BLaER1 (cell line): Measurements from ENCODE around the gene APBA2.

ENCODE experiments used
- H3K27ac ChIP-seq: shearing (Covaris generic); formaldehyde crosslinking; 2 replicates; pipeline ENCODE4 v1.8.1; 2022
- H3K27me3 ChIP-seq: shearing (Covaris generic); formaldehyde crosslinking; 2 replicates; pipeline ENCODE4 v1.8.1; 2022
- H3K36me3 ChIP-seq: shearing (Covaris generic); formaldehyde crosslinking; 2 replicates; pipeline ENCODE4 v1.8.1; 2022
- H3K4me1 ChIP-seq: shearing (Covaris generic); formaldehyde crosslinking; 2 replicates; pipeline ENCODE4 v1.8.1; 2022
- H3K4me2 ChIP-seq: shearing (Covaris generic); formaldehyde crosslinking; 2 replicates; pipeline ENCODE4 v1.8.1; 2022
- H3K4me3 ChIP-seq: shearing (Covaris generic); formaldehyde crosslinking; 2 replicates; pipeline ENCODE4 v1.8.1; 2022
- H3K9ac ChIP-seq: shearing (Covaris generic); formaldehyde crosslinking; 2 replicates; pipeline ENCODE4 v1.8.1; 2022
- H3K9me3 ChIP-seq: shearing (Covaris generic); formaldehyde crosslinking; 2 replicates; pipeline ENCODE4 v1.8.1; 2022
- H4K20me1 ChIP-seq: shearing (Covaris generic); formaldehyde crosslinking; 2 replicates; pipeline ENCODE4 v1.8.1; 2022
- Cebpa-rat ChIP-seq: shearing (Covaris generic); IDR thresholded peaks from 2 replicates; pipeline ENCODE4 v1.8.1; 2022

APBA2 gene

DNA sequence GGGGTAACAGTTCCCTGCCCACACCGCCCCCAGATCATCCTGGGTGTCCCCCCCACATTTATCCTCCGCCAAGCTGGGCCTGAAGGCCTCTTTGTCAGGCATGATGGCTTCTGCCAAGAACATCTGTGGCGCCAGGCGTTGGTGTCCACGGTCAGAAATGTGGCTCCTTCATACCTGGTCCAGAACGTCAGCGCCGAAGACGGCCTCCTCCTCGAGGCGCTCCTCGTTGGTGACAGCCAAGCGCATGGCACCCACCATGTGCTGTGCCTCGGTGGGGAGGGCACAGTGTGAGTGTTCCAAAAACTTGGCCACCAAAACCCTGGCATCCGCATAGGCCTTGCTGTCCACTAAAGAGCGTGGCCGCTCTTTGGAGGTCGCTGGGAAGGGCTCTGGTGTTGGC is 237.4 kb downstream of the APBA2 start:
- H3K27ac ChIP-seq: no peak overlapping the region
- peaks cover 54% of the 10 kb centered on the region for H3K4me1 ChIP-seq
- peak overlapping the region; percentile 60 for H3K4me2 ChIP-seq
- H4K20me1 ChIP-seq: no peaks in the 10 kb centered on the region
- no peak overlapping the region for H3K4me3 ChIP-seq
- no peak for TF ChIP-seq Cebpa-rat
- no peaks in the 10 kb centered on the region for H3K27me3 ChIP-seq
- H3K9me3 ChIP-seq: no peaks in the 10 kb centered on the region
- no peaks in the 10 kb centered on the region for H3K36me3 ChIP-seq
- H3K9ac ChIP-seq: no peak overlapping the region

DNA sequence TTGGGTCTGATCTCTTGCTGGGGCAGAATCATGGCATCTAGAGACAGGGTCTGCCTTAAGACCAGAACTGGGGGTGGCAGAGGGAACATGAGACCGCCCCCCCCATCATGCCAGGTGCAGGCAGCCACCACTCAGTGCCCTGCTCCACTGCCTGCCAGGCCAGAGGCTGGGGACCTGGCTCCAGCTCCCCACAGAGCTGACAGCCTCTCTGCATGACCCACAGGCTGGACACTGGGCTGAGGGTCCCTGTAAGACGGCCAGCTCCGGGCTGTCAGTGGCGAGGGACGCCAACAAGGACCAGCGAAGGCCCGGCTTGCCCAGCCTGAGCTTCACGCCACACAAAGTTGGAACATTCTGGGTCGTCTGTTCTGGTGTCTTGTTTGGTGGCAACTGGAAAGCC is 238.2 kb downstream of the APBA2 start:
- Histone ChIP-seq H3K9ac (no peak overlapping the region), H3K9me3 (no peaks in the 10 kb centered on the region), H3K27ac (no peak overlapping the region)

DNA sequence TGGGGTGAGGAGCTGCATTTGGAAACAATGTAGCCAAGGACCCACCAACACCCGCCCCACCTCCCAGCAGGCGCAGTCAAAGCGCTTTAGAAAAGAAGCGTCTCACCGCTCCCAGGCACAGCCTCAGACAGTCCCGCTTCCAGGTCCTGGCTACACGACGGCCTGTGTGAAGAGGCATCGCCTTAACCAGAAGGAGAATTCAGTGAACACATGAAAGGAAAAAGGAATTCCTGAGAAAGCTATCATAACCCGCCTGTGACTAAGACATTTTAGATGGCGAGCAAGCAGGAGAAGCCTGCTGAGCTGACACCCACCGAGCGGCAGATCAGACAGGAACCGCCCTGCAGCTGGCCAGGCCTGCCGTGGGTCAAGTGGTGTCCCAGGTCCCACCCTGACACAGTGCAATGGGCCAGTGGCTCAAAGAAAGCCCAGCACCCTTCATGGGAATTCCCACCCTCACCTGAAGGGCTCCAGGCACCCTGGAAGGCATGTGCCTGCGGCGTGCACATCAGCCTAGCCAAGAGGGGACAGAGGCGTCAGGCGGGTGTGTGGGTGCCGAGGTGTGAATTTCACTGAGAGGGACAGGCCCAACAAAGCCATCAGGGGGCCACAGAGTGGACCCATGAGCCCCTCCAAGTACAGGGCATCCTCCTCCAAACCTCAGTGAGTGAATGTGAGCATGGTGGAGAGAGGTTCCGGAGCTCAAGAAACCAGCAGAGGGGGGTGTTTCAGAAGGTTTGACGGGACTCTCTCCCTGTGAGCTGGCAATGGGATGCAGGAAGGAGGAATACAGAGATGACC is 239.0 kb downstream of the APBA2 start:
- Histone ChIP-seq H3K27me3 (no peaks in the 10 kb centered on the region), H3K4me2 (no peak overlapping the region), H4K20me1 (no peaks in the 10 kb centered on the region), H3K4me1 (peaks cover 54% of the 10 kb centered on the region), H3K4me3 (no peak overlapping the region), H3K36me3 (no peaks in the 10 kb centered on the region), H3K27ac (no peak overlapping the region), H3K9me3 (no peaks in the 10 kb centered on the region), H3K9ac (no peak overlapping the region)
- no peak for TF ChIP-seq Cebpa-rat

More for the DNA sequence above, 238.2 kb downstream of the APBA2 start:
- Histone ChIP-seq H4K20me1 (no peaks in the 10 kb centered on the region), H3K4me1 (peaks cover 54% of the 10 kb centered on the region), H3K27me3 (no peaks in the 10 kb centered on the region), H3K4me3 (no peak overlapping the region), H3K36me3 (no peaks in the 10 kb centered on the region), H3K4me2 (peak overlapping the region; percentile 60)
- no peak for TF ChIP-seq Cebpa-rat

DNA sequence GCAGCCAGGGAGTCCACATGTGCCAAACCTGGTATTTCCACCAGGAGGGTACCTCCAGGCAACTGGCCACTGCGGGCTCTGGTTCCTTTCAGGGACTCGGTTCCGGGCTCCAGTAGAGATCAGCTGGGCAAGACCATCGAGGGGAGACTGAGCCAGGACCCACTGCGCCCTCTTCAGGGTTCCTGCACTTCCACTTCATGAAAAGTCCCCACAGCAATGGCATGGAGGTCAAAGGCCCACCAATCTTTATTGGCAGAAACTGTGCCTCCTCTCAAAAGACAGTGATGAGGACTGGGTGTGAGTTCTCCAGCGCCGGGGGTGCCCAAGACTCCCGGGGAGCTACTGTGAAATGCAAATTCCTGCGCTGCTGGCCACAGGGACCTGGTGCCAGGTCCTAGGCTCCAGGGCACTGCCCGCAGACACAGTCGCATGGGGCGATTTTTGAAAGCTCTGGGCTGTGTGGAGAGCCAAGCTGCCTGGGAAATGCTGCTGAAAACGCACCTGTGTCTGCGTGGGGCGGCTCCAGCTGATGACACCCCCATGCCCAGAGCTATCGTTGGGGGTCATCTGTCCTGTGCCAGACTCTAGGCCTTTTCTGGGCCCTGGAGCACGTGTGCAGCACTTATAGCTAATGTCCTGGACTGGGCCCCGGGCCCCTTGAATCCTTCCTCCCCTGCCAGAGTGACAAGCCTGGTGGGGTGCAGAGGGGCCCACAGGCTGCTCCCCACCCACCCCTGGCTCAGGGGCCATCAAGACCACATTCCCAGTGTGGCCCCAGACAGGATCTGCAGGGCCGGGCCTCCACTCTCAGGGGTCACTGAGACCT is 239.8 kb downstream of the APBA2 start:
- no peak overlapping the region for H3K27ac ChIP-seq
- no peaks in the 10 kb centered on the region for H3K9me3 ChIP-seq
- H3K4me3 ChIP-seq: no peak overlapping the region
- no peak for TF ChIP-seq Cebpa-rat
- no peaks in the 10 kb centered on the region for H4K20me1 ChIP-seq
- H3K4me2 ChIP-seq: no peak overlapping the region
- no peaks in the 10 kb centered on the region for H3K36me3 ChIP-seq
- H3K9ac ChIP-seq: no peak overlapping the region
- no peaks in the 10 kb centered on the region for H3K27me3 ChIP-seq
- H3K4me1 ChIP-seq: peaks cover 46% of the 10 kb centered on the region

DNA sequence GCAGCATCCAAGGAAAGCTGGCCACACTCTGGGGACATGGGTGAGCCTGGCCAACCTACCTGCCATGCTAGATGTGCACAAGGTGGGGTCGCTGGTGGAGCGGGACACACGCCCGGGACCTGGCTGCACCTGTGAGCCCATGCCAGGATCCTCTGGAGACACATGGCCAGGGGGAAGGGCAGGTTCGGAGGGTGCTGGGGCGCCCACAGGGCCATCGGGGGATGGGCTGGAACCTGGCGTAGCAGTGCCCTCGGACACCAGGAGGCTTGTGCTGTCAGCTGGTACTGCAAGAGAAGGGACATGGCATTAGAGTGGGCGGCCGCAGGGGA is 240.4 kb downstream of the APBA2 start:
- H3K9me3 ChIP-seq: no peaks in the 10 kb centered on the region
- H3K4me2 ChIP-seq: no peak overlapping the region
- no peak overlapping the region for H3K27ac ChIP-seq
- H3K36me3 ChIP-seq: no peaks in the 10 kb centered on the region
- no peaks in the 10 kb centered on the region for H3K27me3 ChIP-seq
- H3K9ac ChIP-seq: no peak overlapping the region
- H4K20me1 ChIP-seq: no peaks in the 10 kb centered on the region
- peaks cover 41% of the 10 kb centered on the region for H3K4me1 ChIP-seq
- TF ChIP-seq Cebpa-rat: no peak
- no peak overlapping the region for H3K4me3 ChIP-seq

DNA sequence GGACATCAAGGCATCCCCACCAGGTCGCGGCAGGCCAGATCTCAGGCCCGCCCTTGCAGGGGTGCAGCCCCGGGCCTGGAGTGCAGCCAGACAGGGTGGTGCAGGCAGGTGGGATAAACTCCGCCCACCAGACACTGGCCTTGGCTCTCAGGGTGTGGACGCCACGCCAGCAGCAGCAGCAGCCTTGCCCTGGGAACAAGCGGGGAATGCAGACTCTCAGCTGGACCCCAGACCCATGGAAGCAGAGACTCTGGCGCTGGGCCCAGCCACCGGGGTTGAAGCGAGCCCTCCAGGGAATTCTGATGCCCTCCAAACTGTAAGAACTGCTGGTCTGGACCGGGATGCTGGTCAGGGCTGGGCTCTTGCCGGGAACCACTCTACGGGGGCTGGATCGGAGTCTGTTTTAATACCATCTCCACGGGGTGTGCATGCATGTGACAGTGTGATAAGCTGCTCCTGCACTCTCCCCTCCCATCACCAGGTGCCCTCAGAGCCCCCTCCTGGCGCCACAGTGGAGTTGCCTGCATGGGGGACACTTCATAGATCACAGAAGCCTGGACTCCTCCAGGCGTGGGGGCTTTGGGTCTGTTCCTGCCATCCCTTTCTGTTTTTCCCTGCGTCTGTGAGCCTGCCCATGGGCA is 241.2 kb downstream of the APBA2 start:
- H4K20me1 ChIP-seq: no peaks in the 10 kb centered on the region
- no peaks in the 10 kb centered on the region for H3K9me3 ChIP-seq
- H3K9ac ChIP-seq: no peak overlapping the region
- no peaks in the 10 kb centered on the region for H3K36me3 ChIP-seq
- H3K27me3 ChIP-seq: no peaks in the 10 kb centered on the region
- no peak overlapping the region for H3K4me3 ChIP-seq
- peaks cover 41% of the 10 kb centered on the region for H3K4me1 ChIP-seq
- no peak for TF ChIP-seq Cebpa-rat
- no peak overlapping the region; the same call in 1 of the 2 replicates for H3K4me2 ChIP-seq
- no peak overlapping the region for H3K27ac ChIP-seq

DNA sequence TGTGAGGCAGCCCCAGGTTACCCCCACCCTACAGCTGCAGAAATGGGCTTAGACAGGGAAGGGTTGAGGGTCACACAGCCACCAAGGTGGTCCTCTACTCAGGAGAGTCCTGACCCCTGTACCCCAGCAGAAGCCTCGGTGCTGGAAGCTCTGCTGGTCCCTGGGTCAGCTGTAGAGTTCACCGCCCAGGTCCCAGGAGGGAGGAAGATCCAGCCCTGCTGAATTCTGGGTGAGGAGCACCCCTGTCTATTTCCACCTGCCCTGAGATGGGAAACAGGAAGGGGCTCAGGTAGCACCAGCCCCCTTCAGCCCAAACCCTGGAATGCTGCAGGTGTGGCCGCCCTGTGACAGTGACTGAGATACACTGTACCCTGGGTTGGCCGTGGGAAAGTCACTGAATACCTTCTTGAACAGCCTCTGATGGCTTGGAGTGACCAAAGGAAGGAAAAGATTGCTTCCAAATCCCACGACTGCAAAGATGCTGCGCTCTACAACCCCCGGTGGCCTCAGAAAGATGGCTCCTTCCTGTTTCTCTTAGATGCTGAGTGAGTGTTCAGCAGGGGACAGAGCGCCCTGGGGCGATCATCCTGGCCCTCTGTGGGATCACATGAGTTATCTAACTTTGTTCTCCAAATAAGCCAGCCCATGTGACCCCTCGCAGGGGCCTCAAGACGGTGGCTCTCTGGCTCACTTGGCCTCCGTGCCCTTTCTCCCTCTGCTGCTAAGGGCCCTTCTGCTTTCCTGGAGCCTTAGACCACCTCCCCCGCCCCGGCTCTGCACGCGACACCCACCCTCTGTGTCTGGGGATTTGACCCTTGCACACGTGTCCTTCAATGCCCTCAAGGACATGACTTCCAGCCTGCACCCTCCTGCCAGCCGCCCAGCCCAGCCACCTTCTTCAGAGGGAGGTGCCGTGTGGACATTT is 242.0 kb downstream of the APBA2 start:
- no peak overlapping the region for H3K27ac ChIP-seq
- no peaks in the 10 kb centered on the region for H3K27me3 ChIP-seq
- H3K4me2 ChIP-seq: no peak overlapping the region
- H3K4me1 ChIP-seq: peaks cover 37% of the 10 kb centered on the region
- no peaks in the 10 kb centered on the region for H3K9me3 ChIP-seq
- H3K4me3 ChIP-seq: no peak overlapping the region
- no peak overlapping the region for H3K9ac ChIP-seq
- no peaks in the 10 kb centered on the region for H4K20me1 ChIP-seq
- TF ChIP-seq Cebpa-rat: no peak
- H3K36me3 ChIP-seq: no peaks in the 10 kb centered on the region

DNA sequence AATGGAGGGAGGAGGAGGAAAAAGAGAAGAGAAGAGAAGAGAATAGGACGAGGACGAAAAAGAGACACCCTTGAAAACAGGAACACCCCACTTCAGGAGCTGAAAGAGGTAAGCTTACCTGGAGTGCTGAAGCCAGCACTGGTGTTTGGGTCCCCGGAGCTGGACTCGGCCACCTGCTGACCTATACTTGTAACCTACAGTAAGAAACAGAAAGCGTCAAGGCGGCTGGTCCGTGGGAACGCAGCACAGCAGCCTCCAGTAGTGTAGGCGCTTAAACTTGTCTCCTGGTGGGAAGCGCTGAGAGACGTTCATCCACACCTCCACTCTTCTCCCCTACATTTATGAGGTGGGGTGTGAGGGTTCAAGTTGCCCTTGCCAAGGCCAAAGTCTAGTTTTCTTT is 242.9 kb downstream of the APBA2 start:
- peaks cover 28% of the 10 kb centered on the region for H3K4me1 ChIP-seq
- no peaks in the 10 kb centered on the region for H3K9me3 ChIP-seq
- no peaks in the 10 kb centered on the region for H3K36me3 ChIP-seq
- H3K9ac ChIP-seq: no peak overlapping the region
- H3K27ac ChIP-seq: no peak overlapping the region
- H3K4me2 ChIP-seq: no peak overlapping the region
- TF ChIP-seq Cebpa-rat: no peak
- no peaks in the 10 kb centered on the region for H3K27me3 ChIP-seq
- no peak overlapping the region for H3K4me3 ChIP-seq
- H4K20me1 ChIP-seq: no peaks in the 10 kb centered on the region

DNA sequence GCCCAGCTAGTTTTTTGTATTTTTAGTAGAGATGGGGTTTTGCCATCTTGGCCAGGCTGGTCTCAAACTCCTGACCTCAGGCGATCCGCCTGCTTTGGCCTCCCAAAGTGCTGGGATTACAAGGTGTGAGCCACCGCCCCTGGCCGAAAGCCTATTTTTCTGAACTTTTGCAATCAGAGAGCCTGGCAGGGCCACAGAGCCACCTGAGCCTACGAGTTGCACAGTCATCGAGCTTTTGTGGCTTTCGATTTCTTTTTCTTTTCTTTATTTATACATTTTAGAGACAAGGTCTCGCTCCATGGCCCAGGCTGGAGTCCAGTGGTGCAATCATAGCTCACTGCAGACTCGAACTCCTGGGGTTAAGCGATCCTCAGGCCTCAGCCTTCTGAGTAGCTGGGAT is 243.4 kb downstream of the APBA2 start:
- H4K20me1 ChIP-seq: no peaks in the 10 kb centered on the region
- H3K9me3 ChIP-seq: no peaks in the 10 kb centered on the region
- H3K9ac ChIP-seq: no peak overlapping the region
- H3K27ac ChIP-seq: no peak overlapping the region
- H3K4me2 ChIP-seq: no peak overlapping the region
- no peak overlapping the region for H3K4me3 ChIP-seq
- H3K36me3 ChIP-seq: no peaks in the 10 kb centered on the region
- peaks cover 23% of the 10 kb centered on the region for H3K4me1 ChIP-seq
- H3K27me3 ChIP-seq: no peaks in the 10 kb centered on the region
- no peak for TF ChIP-seq Cebpa-rat
